ENCODE results near the gene CDHR2.

Gene CDHR2

GRCh38 chr5:176519810-176520720 lies 29.1 kb upstream of the CDHR2 start:
- H3K36me3 ChIP-seq = peaks cover 1% of the 10 kb centered on the region; the same call in 1 of the 2 replicates
- H3K4me3 ChIP-seq = no peak overlapping the region
- no peak overlapping the region for H3K9ac ChIP-seq
- H3K4me1 ChIP-seq = peaks cover 5% of the 10 kb centered on the region
- no peaks in the 10 kb centered on the region for H3K9me3 ChIP-seq
- no peak overlapping the region for H3K4me2 ChIP-seq
- H3K27me3 ChIP-seq = no peaks in the 10 kb centered on the region
- no peak for TF ChIP-seq Cebpa-rat (IDR thresholded peaks at IDR 0.05)
- H3K27ac ChIP-seq = no peak overlapping the region
- no peaks in the 10 kb centered on the region for H4K20me1 ChIP-seq

- Histone ChIP-seq H4K20me1 (peaks cover 1% of the 10 kb centered on the region; the same call in 1 of the 2 replicates), H3K4me1 (no peaks in the 10 kb centered on the region), H3K27ac (no peak overlapping the region), H3K4me3 (no peak overlapping the region), H3K9ac (no peak overlapping the region), H3K27me3 (no peaks in the 10 kb centered on the region), H3K4me2 (no peak overlapping the region), H3K9me3 (no peaks in the 10 kb centered on the region), H3K36me3 (peaks cover 12% of the 10 kb centered on the region)
- TF ChIP-seq Cebpa-rat (IDR thresholded peaks at IDR 0.05) = no peak
These were observed 27.9 kb upstream of the CDHR2 start for GRCh38 chr5:176521286-176521685.

- H4K20me1 ChIP-seq = peaks cover 6% of the 10 kb centered on the region; the same call in 1 of the 2 replicates
- no peak overlapping the region for H3K4me2 ChIP-seq
- H3K4me1 ChIP-seq = peaks cover 2% of the 10 kb centered on the region
- H3K4me3 ChIP-seq = no peak overlapping the region
- TF ChIP-seq Cebpa-rat (IDR thresholded peaks at IDR 0.05) = no peak
- H3K36me3 ChIP-seq = peaks cover 17% of the 10 kb centered on the region
- no peak overlapping the region for H3K9ac ChIP-seq
- no peaks in the 10 kb centered on the region for H3K27me3 ChIP-seq
- H3K27ac ChIP-seq = no peak overlapping the region
- H3K9me3 ChIP-seq = no peaks in the 10 kb centered on the region
These were observed 27.4 kb upstream of the CDHR2 start for GRCh38 chr5:176521699-176522263.

GRCh38 chr5:176524138-176524537 lies 25.0 kb upstream of the CDHR2 start:
- Histone ChIP-seq H3K9me3 (no peaks in the 10 kb centered on the region), H3K4me1 (peaks cover 26% of the 10 kb centered on the region), H3K9ac (no peak overlapping the region), H4K20me1 (peaks cover 30% of the 10 kb centered on the region), H3K27me3 (no peaks in the 10 kb centered on the region), H3K4me3 (no peak overlapping the region), H3K4me2 (no peak overlapping the region), H3K36me3 (peaks cover 41% of the 10 kb centered on the region), H3K27ac (no peak overlapping the region)
- TF ChIP-seq Cebpa-rat (IDR thresholded peaks at IDR 0.05) = no peak

GRCh38 chr5:176524987-176525386 lies 24.2 kb upstream of the CDHR2 start:
- Histone ChIP-seq H3K4me3 (no peak overlapping the region), H3K27me3 (no peaks in the 10 kb centered on the region), H3K36me3 (peaks cover 42% of the 10 kb centered on the region), H3K4me2 (no peak overlapping the region), H4K20me1 (peaks cover 37% of the 10 kb centered on the region), H3K4me1 (peaks cover 32% of the 10 kb centered on the region), H3K27ac (no peak overlapping the region), H3K9ac (no peak overlapping the region), H3K9me3 (no peaks in the 10 kb centered on the region)
- no peak for TF ChIP-seq Cebpa-rat (IDR thresholded peaks at IDR 0.05)

DNA sequence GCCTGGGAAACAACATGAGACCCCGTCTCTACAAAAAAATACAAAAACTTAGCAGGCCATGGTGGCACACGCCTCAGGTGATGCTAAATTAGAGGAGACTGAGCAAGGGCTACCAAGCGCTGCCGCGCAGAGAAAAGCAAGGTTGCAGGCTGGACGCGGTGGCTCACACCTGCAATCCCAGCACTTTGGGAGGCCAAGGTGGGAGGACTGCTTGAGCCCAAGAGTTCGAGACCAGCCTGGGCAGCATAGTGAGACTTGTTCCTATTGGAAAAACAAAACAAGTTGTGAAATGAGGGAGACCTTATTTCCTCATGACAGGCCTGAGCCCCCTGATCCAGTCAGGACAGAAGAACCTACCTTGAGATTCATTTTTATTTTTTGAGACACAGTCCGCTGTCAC lies 23.5 kb upstream of the CDHR2 start:
- Histone ChIP-seq H4K20me1 (peaks cover 42% of the 10 kb centered on the region), H3K9ac (no peak overlapping the region), H3K27me3 (no peaks in the 10 kb centered on the region), H3K4me1 (peaks cover 38% of the 10 kb centered on the region), H3K9me3 (no peaks in the 10 kb centered on the region), H3K36me3 (peaks cover 47% of the 10 kb centered on the region), H3K4me3 (no peak overlapping the region), H3K4me2 (no peak overlapping the region), H3K27ac (no peak overlapping the region)
- TF ChIP-seq Cebpa-rat (IDR thresholded peaks at IDR 0.05) = no peak

DNA sequence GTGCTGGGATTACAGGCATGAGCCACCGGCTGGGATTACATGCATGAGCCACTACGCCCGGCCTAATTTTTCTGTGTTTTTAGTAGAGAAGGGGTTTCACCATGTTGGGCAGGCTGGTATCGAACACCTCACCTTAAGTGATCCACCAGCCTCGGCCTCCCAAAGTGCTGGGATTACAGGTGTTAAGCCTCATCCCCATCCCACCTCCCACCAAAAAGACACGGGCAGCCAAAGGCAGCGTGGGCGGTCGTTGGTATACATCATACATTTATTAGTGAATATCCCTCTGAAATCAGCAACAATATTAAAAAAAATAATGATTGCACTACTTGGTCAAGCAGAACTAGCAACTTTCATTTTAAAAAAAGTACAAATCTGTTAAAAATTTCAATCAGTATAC lies 22.7 kb upstream of the CDHR2 start:
- H4K20me1 ChIP-seq = peaks cover 50% of the 10 kb centered on the region
- no peak for TF ChIP-seq Cebpa-rat (IDR thresholded peaks at IDR 0.05)
- H3K4me2 ChIP-seq = no peak overlapping the region
- H3K9me3 ChIP-seq = no peaks in the 10 kb centered on the region
- H3K9ac ChIP-seq = no peak overlapping the region
- peaks cover 46% of the 10 kb centered on the region for H3K4me1 ChIP-seq
- H3K4me3 ChIP-seq = no peak overlapping the region
- H3K27me3 ChIP-seq = no peaks in the 10 kb centered on the region
- H3K36me3 ChIP-seq = peaks cover 54% of the 10 kb centered on the region
- H3K27ac ChIP-seq = no peak overlapping the region

GRCh38 chr5:176527246-176528222 lies 21.6 kb upstream of the CDHR2 start:
- peak overlapping the region; percentile 98 for H3K27ac ChIP-seq
- H3K4me1 ChIP-seq = peaks cover 56% of the 10 kb centered on the region
- H3K9ac ChIP-seq = peak overlapping the region; percentile 78; the same call in 1 of the 2 replicates
- H3K4me2 ChIP-seq = peak overlapping the region; percentile 96
- peaks cover 61% of the 10 kb centered on the region for H3K36me3 ChIP-seq
- no peak for TF ChIP-seq Cebpa-rat (IDR thresholded peaks at IDR 0.05)
- H3K9me3 ChIP-seq = no peaks in the 10 kb centered on the region
- H4K20me1 ChIP-seq = peaks cover 60% of the 10 kb centered on the region
- H3K4me3 ChIP-seq = no peak overlapping the region
- no peaks in the 10 kb centered on the region for H3K27me3 ChIP-seq

DNA sequence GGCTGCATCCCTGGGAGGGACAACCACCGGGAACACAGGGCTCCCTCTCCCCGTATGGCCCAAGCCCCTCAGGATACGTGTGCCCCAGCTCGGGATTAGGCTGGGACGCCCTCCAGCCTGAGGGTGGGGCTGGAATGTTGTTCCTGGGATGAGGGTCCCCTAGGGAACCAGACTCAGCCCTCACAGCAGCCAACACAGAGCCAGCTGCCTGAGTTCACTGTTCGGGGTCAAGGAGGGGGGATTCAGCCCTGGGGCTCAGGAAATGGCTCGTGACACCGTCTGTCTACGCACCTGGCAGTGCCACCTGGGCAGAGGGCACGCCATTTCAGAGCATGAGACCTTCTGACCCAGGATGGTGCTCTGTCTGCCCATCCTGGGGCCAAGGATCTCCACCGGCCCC lies 20.8 kb upstream of the CDHR2 start:
- H3K4me3 ChIP-seq = 0 out of 2 replicates have a peak overlapping the region, but pooled peaks have one; percentile 52
- peak overlapping the region; percentile 98 for H3K27ac ChIP-seq
- TF ChIP-seq Cebpa-rat (IDR thresholded peaks at IDR 0.05) = no peak
- peak overlapping the region; percentile 96 for H3K4me2 ChIP-seq
- peaks cover 68% of the 10 kb centered on the region for H4K20me1 ChIP-seq
- H3K9me3 ChIP-seq = no peaks in the 10 kb centered on the region
- peaks cover 64% of the 10 kb centered on the region for H3K4me1 ChIP-seq
- peaks cover 61% of the 10 kb centered on the region for H3K36me3 ChIP-seq
- no peaks in the 10 kb centered on the region for H3K27me3 ChIP-seq
- peak overlapping the region; percentile 78 for H3K9ac ChIP-seq

All from BLaER1 (cell line).